Measurements from ENCODE around the gene UGGT2. TPM values are rescaled to one million over a fixed set of nuclear protein-coding genes. Genes with fewer than 3 reads are reported as not detected.

The UGGT2 gene
- total and polyA plus RNA-seq, 2 of the 13 experiments (the other 11 are each of a cell fraction or from before 2014, with no cell fraction given) = 13.2 to 27.1 TPM

GRCh38 chr13:95752677-95753076 lies 300.5 kb downstream of the UGGT2 start (continued):
- TF ChIP-seq ZUFSP (CRISPR knock-in tag; IDR thresholded peaks at IDR 0.05; ENCODE audit: borderline replicate concordance) (no peak), SATB2 (CRISPR knock-in tag; IDR thresholded peaks at IDR 0.05) (no peak), ZNF567 (CRISPR knock-in tag; IDR thresholded peaks at IDR 0.05; ENCODE audit: borderline replicate concordance) (no peak)

Small RNA genes within 50 kb of the gene (small RNA-seq; reads per million reads assigned to genes)
- gene HMGN1P24 (ENCODE audit: insufficient read depth in 2 of 3, insufficient read length in 3 of 3, low read depth in 2 of 3, low replicate concordance in 1 of 3) = 0 reads per million in 3 experiments

Other genes with a start within 250 kb of the UGGT2 start
- not detected in 2 replicates for gene HS6ST3, start 36.7 kb upstream of the UGGT2 start, total RNA-seq (2016; rRNA removed; fragmentation: Illumina TruSeq; extraction: Trizol)
- gene HS6ST3, start 36.7 kb upstream of the UGGT2 start, polyA plus RNA-seq (2011; rRNA removed) = not detected in 2 replicates